Hepatocyte (in vitro differentiated cells): ENCODE measurements around the gene SOX14. TPM values are rescaled to one million over a fixed set of nuclear protein-coding genes. Genes with fewer than 3 reads are reported as not detected.

Source experiments
- DNase-seq: peaks from one replicate; pipeline ENCODE4 v3.0.0-alpha.2; 2016; ENCODE audit warnings: low spot score
- H2AFZ ChIP-seq: fragments of 200-600 bp; sonication (generic); 2 replicates; pipeline ENCODE4 v1.6.0; 2016; ENCODE audit warnings: antibody characterized with exemption, mild to moderate bottlenecking
- H3K27ac ChIP-seq: fragments of 200-600 bp; sonication (generic); 2 replicates; pipeline ENCODE4 v1.5.1; 2016; ENCODE audit warnings: mild to moderate bottlenecking
- H3K27me3 ChIP-seq: fragments of 200-600 bp; sonication (generic); 2 replicates; pipeline ENCODE4 v1.6.1; 2016
- H3K36me3 ChIP-seq: fragments of 200-600 bp; sonication (generic); replicated peaks from 2 replicates; pipeline ENCODE4 v1.5.1; 2016; ENCODE audit warnings: low read depth; ENCODE audit not compliant: insufficient read depth
- H3K4me1 ChIP-seq: fragments of 200-600 bp; sonication (generic); 2 replicates; pipeline ENCODE4 v1.5.1; 2016; ENCODE audit warnings: mild to moderate bottlenecking, moderate library complexity; ENCODE audit not compliant: insufficient read depth
- H3K4me2 ChIP-seq: fragments of 200-600 bp; sonication (generic); 2 replicates; pipeline ENCODE4 v1.6.0; 2016
- H3K4me3 ChIP-seq: fragments of 200-600 bp; sonication (generic); 2 replicates; pipeline ENCODE4 v1.5.1; 2016; ENCODE audit warnings: mild to moderate bottlenecking
- H3K79me2 ChIP-seq: fragments of 200-600 bp; sonication (generic); 2 replicates; pipeline ENCODE4 v1.6.0; 2017; ENCODE audit warnings: mild to moderate bottlenecking
- H3K9me2 ChIP-seq: fragments of 200-600 bp; sonication (generic); replicated peaks from 2 replicates; pipeline ENCODE4 v1.6.0; 2017; ENCODE audit warnings: mild to moderate bottlenecking; ENCODE audit not compliant: insufficient read depth
- H3K9me3 ChIP-seq: fragments of 200-600 bp; sonication (generic); 2 replicates; pipeline ENCODE4 v1.5.1; 2016; ENCODE audit warnings: low read depth, mild to moderate bottlenecking
- H4K20me1 ChIP-seq: fragments of 200-600 bp; sonication (generic); 2 replicates; pipeline ENCODE4 v1.6.0; 2016; ENCODE audit warnings: mild to moderate bottlenecking; ENCODE audit not compliant: insufficient read depth, poor library complexity, severe bottlenecking
- EZH2 ChIP-seq: fragments of 200-600 bp; sonication (generic); IDR thresholded peaks from 2 replicates; pipeline ENCODE4 v1.6.1; 2016; ENCODE audit warnings: antibody characterized with exemption, mild to moderate bottlenecking, borderline replicate concordance
- EZH2phosphoT487 ChIP-seq: fragments of 200-600 bp; sonication (generic); IDR thresholded peaks from one replicate; pipeline ENCODE4 v1.6.1; 2018; ENCODE audit warnings: antibody characterized with exemption, mild to moderate bottlenecking, low read depth, moderate library complexity; ENCODE audit not compliant: unreplicated experiment, severe bottlenecking
- WGBS: methylation state at CpG from one replicate; pipeline ENCODE4 v1.1.6; 2016; ENCODE audit warnings: low lambda C conversion rate; ENCODE audit errors: missing lambda C conversion rate; 5-methylcytosine and 5-hydroxymethylcytosine counted together
- polyA plus RNA-seq: library from polyadenylated mRNA; unstranded; fragments of >200 nt; fragmentation: Nextera tagmentation; extraction: Ambion mirVana; gene quantifications from 2 replicates; pipeline ENCODE4 v1.2.1, GENCODE V29; 2016
- total RNA-seq: library from RNA; depleted of rRNA; stranded (reverse); fragments of >200 nt; gene quantifications from 2 replicates; pipeline ENCODE4 v1.2.3, GENCODE V29; 2014
- TF ChIP-seq, protein P1 (sequence below): fragments of 200-600 bp; sonication (generic); IDR thresholded peaks from 2 replicates; pipeline ENCODE4 v1.5.1; 2016; ENCODE audit warnings: antibody characterized with exemption, mild to moderate bottlenecking; ENCODE audit not compliant: poor library complexity

SOX14 gene
- total and polyA plus RNA-seq, 2 experiments from 2014 or later, result 0.18 TPM; not detected in 1

DNA sequence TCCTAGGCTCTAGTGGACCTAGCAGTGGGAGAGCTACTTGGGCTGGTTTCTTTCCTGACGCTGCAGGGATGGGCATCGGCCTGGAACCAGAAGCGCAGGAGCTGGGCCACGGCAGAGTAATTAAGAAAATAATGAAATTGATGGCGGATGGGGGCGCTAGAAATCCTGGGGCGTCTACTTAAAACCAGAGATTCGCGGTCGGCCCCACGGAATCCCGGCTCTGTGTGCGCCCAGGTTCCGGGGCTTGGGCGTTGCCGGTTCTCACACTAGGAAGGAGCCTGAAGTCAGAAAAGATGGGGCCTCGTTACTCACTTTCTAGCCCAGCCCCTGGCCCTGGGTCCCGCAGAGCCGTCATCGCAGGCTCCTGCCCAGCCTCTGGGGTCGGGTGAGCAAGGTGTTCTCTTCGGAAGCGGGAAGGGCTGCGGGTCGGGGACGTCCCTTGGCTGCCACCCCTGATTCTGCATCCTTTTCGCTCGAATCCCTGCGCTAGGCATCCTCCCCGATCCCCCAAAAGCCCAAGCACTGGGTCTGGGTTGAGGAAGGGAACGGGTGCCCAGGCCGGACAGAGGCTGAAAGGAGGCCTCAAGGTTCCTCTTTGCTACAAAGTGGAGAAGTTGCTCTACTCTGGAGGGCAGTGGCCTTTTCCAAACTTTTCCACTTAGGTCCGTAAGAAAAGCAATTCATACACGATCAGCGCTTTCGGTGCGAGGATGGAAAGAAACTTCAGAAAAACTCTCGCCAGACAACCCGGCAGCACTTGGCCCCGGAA lies 6.1 kb downstream of the SOX14 start:
- no peak for TF ChIP-seq EZH2phosphoT487
- TF ChIP-seq, protein P1, sequence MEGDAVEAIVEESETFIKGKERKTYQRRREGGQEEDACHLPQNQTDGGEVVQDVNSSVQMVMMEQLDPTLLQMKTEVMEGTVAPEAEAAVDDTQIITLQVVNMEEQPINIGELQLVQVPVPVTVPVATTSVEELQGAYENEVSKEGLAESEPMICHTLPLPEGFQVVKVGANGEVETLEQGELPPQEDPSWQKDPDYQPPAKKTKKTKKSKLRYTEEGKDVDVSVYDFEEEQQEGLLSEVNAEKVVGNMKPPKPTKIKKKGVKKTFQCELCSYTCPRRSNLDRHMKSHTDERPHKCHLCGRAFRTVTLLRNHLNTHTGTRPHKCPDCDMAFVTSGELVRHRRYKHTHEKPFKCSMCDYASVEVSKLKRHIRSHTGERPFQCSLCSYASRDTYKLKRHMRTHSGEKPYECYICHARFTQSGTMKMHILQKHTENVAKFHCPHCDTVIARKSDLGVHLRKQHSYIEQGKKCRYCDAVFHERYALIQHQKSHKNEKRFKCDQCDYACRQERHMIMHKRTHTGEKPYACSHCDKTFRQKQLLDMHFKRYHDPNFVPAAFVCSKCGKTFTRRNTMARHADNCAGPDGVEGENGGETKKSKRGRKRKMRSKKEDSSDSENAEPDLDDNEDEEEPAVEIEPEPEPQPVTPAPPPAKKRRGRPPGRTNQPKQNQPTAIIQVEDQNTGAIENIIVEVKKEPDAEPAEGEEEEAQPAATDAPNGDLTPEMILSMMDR, result no peak
- TF ChIP-seq EZH2, result no peak
- H3K27ac ChIP-seq, result no peak overlapping the region
- peaks cover 29% of the 10 kb centered on the region for H3K4me1 ChIP-seq
- H3K36me3 ChIP-seq, result no peaks in the 10 kb centered on the region
- DNase-seq, result no peak
- H2AFZ ChIP-seq, result no peak overlapping the region
- no peaks in the 10 kb centered on the region for H3K9me2 ChIP-seq
- no peaks in the 10 kb centered on the region for H3K9me3 ChIP-seq
- peaks cover 100% of the 10 kb centered on the region for H3K27me3 ChIP-seq
- no peak overlapping the region for H3K4me3 ChIP-seq
- peak overlapping the region; percentile 75 for H3K4me2 ChIP-seq
- no peaks in the 10 kb centered on the region for H3K79me2 ChIP-seq
- WGBS, result 3% methylated on average over 40 of the region's 40 CpGs
- H4K20me1 ChIP-seq, result no peaks in the 10 kb centered on the region

DNA sequence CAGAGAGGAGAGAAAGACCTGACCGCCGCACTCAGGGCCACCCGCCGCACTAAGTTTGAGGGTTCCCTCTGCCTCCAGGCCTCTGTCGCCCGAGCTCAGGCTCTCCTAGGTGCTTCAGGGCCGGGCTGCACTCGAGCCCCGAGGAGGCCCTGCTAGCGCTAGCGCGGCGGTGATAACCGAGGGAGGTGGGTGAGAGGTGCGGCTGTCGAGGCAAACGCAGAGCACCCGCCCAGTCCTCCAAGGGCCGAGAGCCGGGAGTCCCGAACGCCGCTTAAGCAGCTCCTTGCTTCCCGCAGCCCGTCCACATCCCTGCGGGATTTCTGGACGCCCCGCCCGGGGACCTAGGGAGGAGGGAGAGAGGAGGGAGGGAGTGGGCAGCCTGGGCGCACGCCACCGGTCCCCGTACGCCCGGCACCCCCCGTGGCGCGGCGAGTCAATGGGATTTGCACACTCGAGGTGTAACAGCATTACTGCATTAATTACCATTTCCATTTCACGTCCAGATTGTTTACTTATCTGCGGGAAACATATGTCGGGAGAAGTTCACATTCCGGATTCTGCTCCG lies 6.8 kb downstream of the SOX14 start:
- Histone ChIP-seq H3K9me2 (no peaks in the 10 kb centered on the region), H2AFZ (peak overlapping the region; percentile 52), H3K27ac (no peak overlapping the region), H3K4me3 (no peak overlapping the region), H3K9me3 (no peaks in the 10 kb centered on the region), H3K4me2 (peak overlapping the region; percentile 75), H3K79me2 (no peaks in the 10 kb centered on the region), H3K27me3 (peaks cover 99% of the 10 kb centered on the region), H3K36me3 (no peaks in the 10 kb centered on the region), H4K20me1 (no peaks in the 10 kb centered on the region), H3K4me1 (peaks cover 29% of the 10 kb centered on the region)
- 2% methylated on average over 37 of the region's 45 CpGs for WGBS
- peak; percentile 16 for DNase-seq
- TF ChIP-seq EZH2, result no peak
- TF ChIP-seq EZH2phosphoT487, result peak; percentile 94

DNA sequence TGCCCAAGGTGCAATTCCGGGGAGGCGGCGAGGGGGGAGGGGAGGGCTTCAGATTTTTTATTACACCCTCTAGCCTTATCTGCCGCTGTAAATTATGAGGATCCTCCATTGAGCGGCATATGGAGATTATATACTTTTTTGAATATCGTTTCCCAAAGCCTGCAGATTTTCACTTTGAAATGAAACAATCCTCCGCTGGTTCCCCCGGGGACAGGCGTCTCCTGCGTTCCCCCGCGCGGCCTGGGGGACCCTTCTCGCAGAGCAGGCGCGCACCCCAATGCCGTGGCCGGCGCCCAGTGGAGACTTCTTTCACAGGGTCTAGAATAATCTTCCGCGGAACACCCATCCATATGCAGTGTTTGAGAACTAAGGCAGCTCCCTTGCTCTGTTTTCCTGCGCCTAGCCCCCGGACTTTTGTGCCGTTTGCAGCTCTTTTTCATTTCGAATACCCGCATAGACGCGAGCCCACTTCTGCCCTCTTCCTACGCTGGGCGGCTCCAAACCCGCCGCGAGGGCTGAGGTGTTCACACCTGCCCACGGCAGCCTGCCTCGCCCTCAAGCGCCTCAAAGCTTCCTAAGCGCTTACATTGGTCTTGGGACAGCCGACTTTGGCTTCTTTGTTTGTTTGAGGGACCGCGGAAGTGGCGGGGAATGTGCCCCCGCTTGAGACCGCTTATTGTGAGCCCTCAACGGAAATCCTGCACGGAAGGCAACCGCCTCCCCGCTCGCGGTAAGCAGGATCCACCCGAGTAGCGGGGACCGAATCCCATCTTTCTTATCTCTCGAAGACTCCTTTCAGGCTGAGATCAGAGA lies 7.5 kb downstream of the SOX14 start:
- Histone ChIP-seq H4K20me1 (no peaks in the 10 kb centered on the region), H3K4me2 (peak overlapping the region; percentile 75), H3K4me3 (no peak overlapping the region), H3K9me3 (no peaks in the 10 kb centered on the region), H3K27ac (no peak overlapping the region), H2AFZ (peak overlapping the region; percentile 52), H3K79me2 (no peaks in the 10 kb centered on the region), H3K27me3 (peaks cover 99% of the 10 kb centered on the region), H3K9me2 (no peaks in the 10 kb centered on the region), H3K36me3 (no peaks in the 10 kb centered on the region), H3K4me1 (peaks cover 29% of the 10 kb centered on the region)
- TF ChIP-seq, protein P1, result no peak
- TF ChIP-seq EZH2, result peak; percentile 99
- TF ChIP-seq EZH2phosphoT487, result peak; percentile 57
- WGBS, result 3% methylated on average over 53 of the region's 53 CpGs
- no peak for DNase-seq
